Neural progenitor cell (in vitro differentiated cells): Measurements from ENCODE around the gene FAU. TPM values are rescaled to one million over a fixed set of nuclear protein-coding genes. Genes with fewer than 3 reads are reported as not detected.
"Not testable (repeated sequence)": the region's sequence is repeated elsewhere in the genome, so short reads cannot be mapped to it uniquely, and the experiment has no call there.

Experiments
- DNase-seq: peaks from one replicate; pipeline ENCODE4 v3.0.0-alpha.2; 2016; ENCODE audit warnings: low spot score
- H2AFZ ChIP-seq: fragments of 200-600 bp; sonication (generic); replicated peaks from 2 replicates; pipeline ENCODE4 v1.6.1; 2016; ENCODE audit warnings: antibody characterized with exemption
- H3F3A ChIP-seq: fragments of 200-600 bp; sonication (generic); 2 replicates; pipeline ENCODE4 v1.6.1; 2016; ENCODE audit warnings: antibody characterized with exemption, low read depth
- H3K27ac ChIP-seq: fragments of 200-600 bp; sonication (generic); 2 replicates; pipeline ENCODE4 v1.5.1; 2016; ENCODE audit warnings: mild to moderate bottlenecking
- H3K27me3 ChIP-seq: fragments of 200-600 bp; sonication (generic); 2 replicates; pipeline ENCODE4 v1.6.1; 2016; ENCODE audit warnings: mild to moderate bottlenecking, moderate library complexity
- H3K36me3 ChIP-seq: fragments of 200-600 bp; sonication (generic); 2 replicates; pipeline ENCODE4 v1.5.1; 2016
- H3K4me1 ChIP-seq: fragments of 200-600 bp; sonication (generic); 2 replicates; pipeline ENCODE4 v1.6.1; 2016; ENCODE audit warnings: mixed run types
- H3K4me2 ChIP-seq: fragments of 200-600 bp; sonication (generic); 2 replicates; pipeline ENCODE4 v1.6.1; 2016
- H3K4me3 ChIP-seq: fragments of 200-600 bp; sonication (generic); 2 replicates; pipeline ENCODE4 v1.5.1; 2016
- H3K79me2 ChIP-seq: fragments of 200-600 bp; sonication (generic); 2 replicates; pipeline ENCODE4 v1.6.1; 2016; ENCODE audit warnings: low read depth
- H3K9ac ChIP-seq: fragments of 200-600 bp; sonication (generic); 2 replicates; pipeline ENCODE4 v1.6.1; 2016
- H3K9me3 ChIP-seq: fragments of 200-600 bp; sonication (generic); 2 replicates; pipeline ENCODE4 v1.5.1; 2016; ENCODE audit warnings: low read depth
- H4K20me1 ChIP-seq: fragments of 200-600 bp; sonication (generic); 2 replicates; pipeline ENCODE4 v1.6.1; 2016; ENCODE audit warnings: low read depth
- H3K27ac Mint-ChIP-seq: 3 replicates; pipeline ENCODE4 v1.8.0; 2021; ENCODE audit warnings: mixed read lengths
- H3K27me3 Mint-ChIP-seq: 2 replicates; pipeline ENCODE4 v1.8.0; 2022; ENCODE audit warnings: low read depth, mild to moderate bottlenecking, inconsistent platforms, moderate library complexity, mixed read lengths; ENCODE audit not compliant: insufficient read depth
- H3K36me3 Mint-ChIP-seq: 3 replicates; pipeline ENCODE4 v1.8.0; 2021; ENCODE audit warnings: mixed read lengths
- H3K4me1 Mint-ChIP-seq: 3 replicates; pipeline ENCODE4 v1.8.0; 2021; ENCODE audit warnings: mixed read lengths
- H3K4me3 Mint-ChIP-seq: 3 replicates; pipeline ENCODE4 v1.8.0; 2021; ENCODE audit warnings: mild to moderate bottlenecking, moderate library complexity, mixed read lengths
- H3K9me3 Mint-ChIP-seq: 3 replicates; pipeline ENCODE4 v1.8.0; 2020; ENCODE audit warnings: mixed read lengths
- EZH2 ChIP-seq: fragments of 200-600 bp; sonication (generic); IDR thresholded peaks from 2 replicates; pipeline ENCODE4 v1.6.1; 2017; ENCODE audit warnings: antibody characterized with exemption, mild to moderate bottlenecking, moderate library complexity
- EZH2phosphoT487 ChIP-seq: fragments of 200-600 bp; sonication (generic); IDR thresholded peaks from 2 replicates; pipeline ENCODE4 v1.6.1; 2017; ENCODE audit warnings: antibody characterized with exemption
- total RNA-seq: library from RNA; depleted of rRNA; stranded (reverse); fragments of >200 nt; gene quantifications from 2 replicates; pipeline ENCODE4 v1.2.3, GENCODE V29; 2015; ENCODE audit warnings: low replicate concordance
- TF ChIP-seq, protein P1 (sequence below): fragments of 200-600 bp; sonication (generic); IDR thresholded peaks from 2 replicates; pipeline ENCODE4 v1.5.1; 2017; ENCODE audit warnings: antibody characterized with exemption, mild to moderate bottlenecking

Gene FAU
- total RNA-seq, 1 donor from 2014 or later = 288 TPM

DNA sequence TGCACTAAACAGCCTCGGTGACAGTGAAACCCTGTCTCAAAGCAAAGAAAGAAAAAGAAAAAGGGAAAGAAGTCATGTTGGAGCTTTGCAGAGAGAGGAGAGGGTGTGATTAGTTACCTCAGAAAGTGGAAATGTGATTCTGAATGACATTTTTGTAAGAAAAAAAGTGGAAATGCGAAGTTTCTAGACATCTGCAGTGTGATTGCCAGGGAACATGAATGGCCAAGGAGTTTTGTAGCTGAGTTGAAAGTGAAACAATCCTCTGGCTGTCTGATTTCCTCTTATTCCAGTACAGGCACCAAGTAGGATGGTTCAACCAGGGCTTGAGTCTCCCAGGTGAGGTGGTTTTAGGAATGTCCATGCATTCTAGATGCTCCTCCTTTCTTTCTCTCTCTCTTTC is 30.2 kb upstream of the FAU start:
- Histone ChIP-seq H4K20me1 (no peaks in the 10 kb centered on the region), H3K27me3 (no peaks in the 10 kb centered on the region), H3K4me3 (no peak overlapping the region), H2AFZ (no peak overlapping the region), H3K36me3 (no peaks in the 10 kb centered on the region), H3K79me2 (no peaks in the 10 kb centered on the region), H3K9ac (no peak overlapping the region), H3K4me2 (no peak overlapping the region), H3K9me3 (no peaks in the 10 kb centered on the region), H3F3A (no peaks in the 10 kb centered on the region), H3K27ac (no peak overlapping the region), H3K4me1 (no peaks in the 10 kb centered on the region)
- Mint-ChIP-seq H3K36me3 (no peaks in the 10 kb centered on the region), H3K4me3 (no peak overlapping the region), H3K9me3 (peaks cover 5% of the 10 kb centered on the region), H3K4me1 (peaks cover 9% of the 10 kb centered on the region), H3K27me3 (peaks cover 5% of the 10 kb centered on the region), H3K27ac (no peak overlapping the region)
- TF ChIP-seq EZH2phosphoT487 (no peak), EZH2 (no peak)
- TF ChIP-seq, protein P1, sequence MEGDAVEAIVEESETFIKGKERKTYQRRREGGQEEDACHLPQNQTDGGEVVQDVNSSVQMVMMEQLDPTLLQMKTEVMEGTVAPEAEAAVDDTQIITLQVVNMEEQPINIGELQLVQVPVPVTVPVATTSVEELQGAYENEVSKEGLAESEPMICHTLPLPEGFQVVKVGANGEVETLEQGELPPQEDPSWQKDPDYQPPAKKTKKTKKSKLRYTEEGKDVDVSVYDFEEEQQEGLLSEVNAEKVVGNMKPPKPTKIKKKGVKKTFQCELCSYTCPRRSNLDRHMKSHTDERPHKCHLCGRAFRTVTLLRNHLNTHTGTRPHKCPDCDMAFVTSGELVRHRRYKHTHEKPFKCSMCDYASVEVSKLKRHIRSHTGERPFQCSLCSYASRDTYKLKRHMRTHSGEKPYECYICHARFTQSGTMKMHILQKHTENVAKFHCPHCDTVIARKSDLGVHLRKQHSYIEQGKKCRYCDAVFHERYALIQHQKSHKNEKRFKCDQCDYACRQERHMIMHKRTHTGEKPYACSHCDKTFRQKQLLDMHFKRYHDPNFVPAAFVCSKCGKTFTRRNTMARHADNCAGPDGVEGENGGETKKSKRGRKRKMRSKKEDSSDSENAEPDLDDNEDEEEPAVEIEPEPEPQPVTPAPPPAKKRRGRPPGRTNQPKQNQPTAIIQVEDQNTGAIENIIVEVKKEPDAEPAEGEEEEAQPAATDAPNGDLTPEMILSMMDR = no peak
- no peak for DNase-seq

DNA sequence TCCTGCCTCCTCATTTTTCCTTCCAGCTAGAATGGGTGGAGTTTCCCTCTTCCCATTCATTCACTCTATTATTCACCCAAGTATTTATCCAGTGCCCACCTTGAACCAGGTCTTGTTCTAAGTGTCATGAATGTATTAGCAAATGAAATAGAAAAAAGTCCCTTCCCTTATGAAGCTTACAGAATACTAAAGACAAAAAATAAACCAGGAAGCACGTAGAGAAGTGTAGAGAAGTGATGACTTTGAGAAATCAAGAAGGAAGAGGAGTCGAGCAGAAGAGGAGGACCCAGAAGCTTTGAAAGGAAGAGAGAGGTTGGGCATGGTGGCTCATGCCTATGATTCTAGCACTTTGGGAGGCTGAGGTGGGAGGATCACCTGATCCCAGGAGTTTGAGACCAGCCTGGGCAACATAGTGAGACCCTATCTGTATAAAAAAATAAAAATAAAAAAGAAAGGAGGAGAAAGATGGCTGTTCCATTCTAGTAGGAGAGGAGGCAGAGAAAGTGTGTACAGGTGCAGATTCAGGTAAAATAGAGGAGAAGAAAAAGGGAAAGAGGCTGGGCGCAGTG is 29.5 kb upstream of the FAU start:
- peaks cover 5% of the 10 kb centered on the region for H3K27me3 Mint-ChIP-seq
- Histone ChIP-seq H3K9me3 (no peaks in the 10 kb centered on the region), H3K4me2 (no peak overlapping the region), H3F3A (no peaks in the 10 kb centered on the region), H3K4me1 (no peaks in the 10 kb centered on the region), H3K79me2 (no peaks in the 10 kb centered on the region), H3K4me3 (no peak overlapping the region), H3K27me3 (no peaks in the 10 kb centered on the region), H3K27ac (no peak overlapping the region), H2AFZ (no peak overlapping the region), H3K36me3 (no peaks in the 10 kb centered on the region), H4K20me1 (no peaks in the 10 kb centered on the region), H3K9ac (no peak overlapping the region)
- H3K36me3 Mint-ChIP-seq = no peaks in the 10 kb centered on the region
- peaks cover 9% of the 10 kb centered on the region for H3K4me1 Mint-ChIP-seq
- TF ChIP-seq EZH2phosphoT487 (no peak), EZH2 (no peak)
- TF ChIP-seq, protein P1 = no peak
- H3K27ac Mint-ChIP-seq = no peak overlapping the region
- DNase-seq = no peak
- H3K4me3 Mint-ChIP-seq = no peak overlapping the region
- peaks cover 7% of the 10 kb centered on the region for H3K9me3 Mint-ChIP-seq

DNA sequence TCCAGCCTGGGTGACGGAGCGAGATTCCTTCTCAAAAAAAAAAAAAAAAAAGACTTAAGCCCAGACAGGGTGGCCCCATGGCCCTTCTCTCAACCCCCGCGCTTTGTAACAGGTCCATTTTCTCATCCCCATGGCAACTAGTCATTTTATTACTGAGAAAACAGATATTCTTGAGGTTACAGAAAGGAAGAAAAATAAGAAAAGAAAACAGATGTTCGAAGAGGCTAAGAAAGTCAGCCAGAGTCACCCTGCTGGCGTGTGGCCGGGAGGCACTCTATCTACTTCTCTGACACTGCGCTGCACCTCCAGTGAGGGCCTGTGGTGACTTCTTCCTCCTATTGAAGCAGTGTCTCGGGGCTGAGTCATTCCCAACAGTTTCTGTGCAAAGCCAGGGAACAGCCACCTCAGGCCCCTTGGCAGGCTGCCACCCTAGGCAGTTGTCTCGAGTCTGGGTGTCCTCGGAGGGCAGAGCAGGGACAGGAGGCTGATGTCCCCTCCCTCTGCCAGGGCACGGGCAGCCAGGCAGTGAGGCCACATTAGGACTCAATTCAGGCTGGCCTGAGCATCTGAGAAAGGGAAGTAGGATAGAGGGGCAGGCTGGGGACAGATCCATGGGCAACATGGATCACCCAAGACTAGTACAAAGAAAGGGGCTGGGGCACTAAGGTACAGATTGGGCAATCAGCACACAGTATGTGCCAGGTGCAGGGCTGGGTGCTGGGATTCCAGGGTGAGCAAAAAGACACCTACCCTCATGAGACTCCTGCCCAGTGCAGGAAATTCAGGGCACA is 28.8 kb upstream of the FAU start:
- H3K27me3 ChIP-seq = no peaks in the 10 kb centered on the region
- H3K9me3 ChIP-seq = no peaks in the 10 kb centered on the region
- Mint-ChIP-seq H3K27me3 (peaks cover 9% of the 10 kb centered on the region), H3K9me3 (peaks cover 14% of the 10 kb centered on the region), H3K36me3 (no peaks in the 10 kb centered on the region), H3K27ac (no peak overlapping the region), H3K4me3 (no peak overlapping the region), H3K4me1 (peaks cover 9% of the 10 kb centered on the region)
- TF ChIP-seq, protein P1 = no peak
- TF ChIP-seq EZH2phosphoT487 (no peak), EZH2 (no peak)
- no peak for DNase-seq
- H4K20me1 ChIP-seq = no peaks in the 10 kb centered on the region
- H3K27ac ChIP-seq = no peak overlapping the region
- H3K36me3 ChIP-seq = no peaks in the 10 kb centered on the region
- no peak overlapping the region for H3K9ac ChIP-seq
- no peaks in the 10 kb centered on the region for H3F3A ChIP-seq
- no peak overlapping the region for H3K4me2 ChIP-seq
- no peaks in the 10 kb centered on the region for H3K79me2 ChIP-seq
- no peaks in the 10 kb centered on the region for H3K4me1 ChIP-seq
- H2AFZ ChIP-seq = peak overlapping the region; percentile 76
- H3K4me3 ChIP-seq = no peak overlapping the region

DNA sequence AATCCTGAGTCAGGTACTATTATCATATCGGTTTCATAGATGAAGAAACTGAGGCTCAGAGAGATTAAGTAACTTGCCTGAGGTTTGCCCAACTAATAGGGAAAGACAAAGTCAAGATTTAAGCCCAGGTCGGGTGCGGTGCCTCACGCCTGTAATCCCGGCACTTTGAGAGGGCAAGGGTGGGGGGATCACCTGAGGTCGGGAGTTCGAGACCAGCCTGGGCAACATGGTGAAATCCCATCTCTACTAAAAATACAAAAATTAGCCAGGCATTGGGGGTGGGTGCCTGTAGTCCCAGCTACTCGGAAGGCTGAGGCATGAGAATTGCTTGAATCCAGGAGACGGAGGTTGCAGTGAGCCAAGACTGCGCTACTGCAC is 28.2 kb upstream of the FAU start:
- H3K27me3 ChIP-seq, H3K4me1 ChIP-seq, H3K36me3 Mint-ChIP-seq, H3F3A ChIP-seq, H3K27ac Mint-ChIP-seq, H3K27me3 Mint-ChIP-seq, H3K4me3 ChIP-seq, H3K4me1 Mint-ChIP-seq, H3K79me2 ChIP-seq, H4K20me1 ChIP-seq, H3K9ac ChIP-seq, H3K4me2 ChIP-seq, H3K36me3 ChIP-seq, H3K9me3 ChIP-seq, H2AFZ ChIP-seq, H3K27ac ChIP-seq, DNase-seq, H3K4me3 Mint-ChIP-seq: not testable (repeated sequence)
- peaks cover 14% of the 10 kb centered on the region for H3K9me3 Mint-ChIP-seq
